HG02884 (cell line): Measurements from ENCODE around the gene B3GALT6.

Experiments used
- ATAC-seq: cut with Tn5 transposase; IDR thresholded peaks from one replicate; pipeline ENCODE4 v1.9.1; 2021; ENCODE audit warnings: mild to moderate bottlenecking, moderate library complexity; ENCODE audit not compliant: unreplicated experiment

B3GALT6 gene

DNA sequence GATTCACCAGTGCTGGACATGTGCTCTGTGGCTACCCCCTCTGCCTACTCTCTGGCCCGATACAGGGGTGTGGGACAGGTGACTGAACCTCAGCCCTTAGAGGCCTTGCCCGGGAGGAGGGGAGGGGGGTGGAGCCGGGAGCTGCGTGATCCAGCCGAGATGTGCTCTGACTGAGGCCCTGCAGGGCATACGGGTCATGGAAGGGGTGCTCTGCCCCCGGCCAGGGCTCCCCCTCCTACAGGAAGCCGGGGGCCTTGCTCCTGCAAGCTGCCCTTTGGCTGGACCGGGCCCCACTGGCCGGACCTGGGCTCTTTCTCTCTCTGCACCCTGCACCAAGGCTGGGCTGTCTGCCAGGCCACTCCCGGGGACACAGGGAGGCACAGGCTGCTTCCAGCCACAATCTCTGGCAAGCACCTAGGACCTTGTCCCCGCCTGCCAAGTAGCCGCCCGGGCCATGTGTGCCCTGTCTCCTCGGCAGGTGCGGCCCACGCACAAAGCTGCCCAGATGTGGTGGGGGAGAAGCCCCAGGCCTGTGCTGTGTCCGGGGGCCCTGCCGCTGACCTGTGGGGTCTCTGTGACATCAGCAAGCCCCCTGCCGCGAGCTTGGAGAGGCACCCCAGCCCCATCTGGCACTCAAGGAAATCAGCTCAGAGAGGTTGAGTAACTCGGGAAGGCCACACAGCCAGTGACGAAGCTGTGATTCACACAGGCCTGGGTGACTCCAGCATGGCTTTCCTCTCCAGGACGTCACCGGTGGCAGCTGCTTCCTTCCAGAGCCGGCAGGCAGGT is 49.7 kb downstream of the B3GALT6 start:
- ATAC-seq = no peak

DNA sequence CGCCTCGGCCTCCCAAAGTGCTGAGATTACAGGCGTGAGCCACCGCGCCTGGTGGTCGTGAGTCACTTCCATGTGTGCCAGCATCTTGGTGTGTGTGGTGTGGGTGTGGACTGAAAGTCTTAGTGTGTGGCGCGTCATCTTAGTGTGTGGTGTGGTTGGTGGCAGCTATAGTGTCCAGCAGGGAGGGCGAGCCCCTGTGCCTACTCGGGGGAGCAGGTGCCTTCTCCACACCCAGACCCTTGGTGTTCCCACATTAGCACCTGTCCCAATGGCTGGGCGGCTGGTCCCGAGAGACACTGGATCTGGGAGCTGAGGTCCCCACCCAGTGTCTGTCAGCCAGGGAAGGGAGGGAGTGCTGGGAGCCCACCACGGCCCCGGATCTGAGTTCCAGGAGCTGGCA is 51.0 kb downstream of the B3GALT6 start:
- ATAC-seq = no peak

DNA sequence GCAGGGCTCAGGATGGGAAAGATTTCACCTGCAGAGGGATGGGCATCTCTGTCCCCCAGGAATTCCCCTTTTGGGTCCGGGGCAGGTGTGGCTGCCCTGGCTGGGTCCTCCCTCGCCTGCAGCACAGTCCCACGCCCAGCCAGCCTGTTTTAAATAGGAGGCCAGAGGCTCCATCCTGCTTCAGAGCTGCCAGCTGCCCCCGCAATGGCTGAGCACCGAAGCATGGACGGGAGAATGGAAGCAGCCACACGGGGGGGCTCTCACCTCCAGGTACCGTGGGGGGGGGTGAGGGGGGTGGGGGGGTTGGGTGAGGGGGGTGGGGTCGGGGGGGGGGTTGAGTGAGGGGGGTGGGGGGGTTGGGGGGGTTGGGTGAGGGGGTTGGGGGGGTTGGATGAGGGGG is 51.8 kb downstream of the B3GALT6 start:
- no peak for ATAC-seq
